ENCODE measurements around the gene SNAPC3. TPM values are rescaled to one million over a fixed set of nuclear protein-coding genes. Genes with fewer than 3 reads are reported as not detected.

SNAPC3 gene
- total RNA-seq, 1 donor from 2014 or later = 47.6 TPM

GRCh38 chr9:15389631-15390030, 33.0 kb upstream of the SNAPC3 start:
- no peak for DNase-seq (ENCODE audit: low spot score, unreplicated experiment)
- H3K4me1 Mint-ChIP-seq (ENCODE audit: low read depth) = peaks cover 8% of the 10 kb centered on the region
- no peaks in the 10 kb centered on the region for H3K36me3 Mint-ChIP-seq (ENCODE audit: insufficient read depth)
- no peak overlapping the region for H3K4me3 Mint-ChIP-seq (ENCODE audit: low read depth)
- H3K27me3 Mint-ChIP-seq = no peaks in the 10 kb centered on the region
- TF ChIP-seq, protein P1, sequence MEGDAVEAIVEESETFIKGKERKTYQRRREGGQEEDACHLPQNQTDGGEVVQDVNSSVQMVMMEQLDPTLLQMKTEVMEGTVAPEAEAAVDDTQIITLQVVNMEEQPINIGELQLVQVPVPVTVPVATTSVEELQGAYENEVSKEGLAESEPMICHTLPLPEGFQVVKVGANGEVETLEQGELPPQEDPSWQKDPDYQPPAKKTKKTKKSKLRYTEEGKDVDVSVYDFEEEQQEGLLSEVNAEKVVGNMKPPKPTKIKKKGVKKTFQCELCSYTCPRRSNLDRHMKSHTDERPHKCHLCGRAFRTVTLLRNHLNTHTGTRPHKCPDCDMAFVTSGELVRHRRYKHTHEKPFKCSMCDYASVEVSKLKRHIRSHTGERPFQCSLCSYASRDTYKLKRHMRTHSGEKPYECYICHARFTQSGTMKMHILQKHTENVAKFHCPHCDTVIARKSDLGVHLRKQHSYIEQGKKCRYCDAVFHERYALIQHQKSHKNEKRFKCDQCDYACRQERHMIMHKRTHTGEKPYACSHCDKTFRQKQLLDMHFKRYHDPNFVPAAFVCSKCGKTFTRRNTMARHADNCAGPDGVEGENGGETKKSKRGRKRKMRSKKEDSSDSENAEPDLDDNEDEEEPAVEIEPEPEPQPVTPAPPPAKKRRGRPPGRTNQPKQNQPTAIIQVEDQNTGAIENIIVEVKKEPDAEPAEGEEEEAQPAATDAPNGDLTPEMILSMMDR (IDR thresholded peaks at IDR 0.05; ENCODE audit: unreplicated experiment) = no peak
- H3K9me3 Mint-ChIP-seq (ENCODE audit: low read depth) = no peaks in the 10 kb centered on the region
- no peak overlapping the region for H3K27ac Mint-ChIP-seq

DNA sequence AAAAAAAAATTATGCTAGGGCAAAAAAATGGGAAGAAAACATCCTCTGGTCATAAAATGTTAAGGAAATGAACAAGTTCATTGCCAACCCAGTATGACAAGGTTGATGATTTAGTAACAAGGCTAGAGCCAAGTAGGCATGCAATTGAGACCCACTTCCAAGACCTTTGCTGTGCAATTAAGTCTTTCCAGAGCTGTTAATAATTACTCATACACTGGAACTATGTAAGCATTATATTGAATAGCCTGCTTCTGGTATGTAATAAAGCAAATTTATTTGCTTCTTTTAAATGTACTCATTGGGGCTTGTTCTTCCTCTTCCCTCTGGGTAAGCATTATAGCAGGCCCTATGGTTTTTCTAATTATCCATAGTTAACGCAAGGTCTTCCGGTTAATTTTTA, 32.5 kb upstream of the SNAPC3 start:
- DNase-seq (ENCODE audit: low spot score, unreplicated experiment) = no peak
- H3K4me1 Mint-ChIP-seq (ENCODE audit: low read depth) = peaks cover 8% of the 10 kb centered on the region
- TF ChIP-seq, protein P1 (IDR thresholded peaks at IDR 0.05; ENCODE audit: unreplicated experiment) = no peak
- H3K9me3 Mint-ChIP-seq (ENCODE audit: low read depth) = no peaks in the 10 kb centered on the region
- no peak overlapping the region for H3K4me3 Mint-ChIP-seq (ENCODE audit: low read depth)
- no peaks in the 10 kb centered on the region for H3K27me3 Mint-ChIP-seq
- H3K27ac Mint-ChIP-seq = no peak overlapping the region
- H3K36me3 Mint-ChIP-seq (ENCODE audit: insufficient read depth) = no peaks in the 10 kb centered on the region

GRCh38 chr9:15392363-15392762, 30.3 kb upstream of the SNAPC3 start:
- no peaks in the 10 kb centered on the region for H3K27me3 Mint-ChIP-seq
- TF ChIP-seq, protein P1 (IDR thresholded peaks at IDR 0.05; ENCODE audit: unreplicated experiment) = no peak
- H3K4me1 Mint-ChIP-seq (ENCODE audit: low read depth) = peaks cover 8% of the 10 kb centered on the region
- H3K36me3 Mint-ChIP-seq (ENCODE audit: insufficient read depth) = no peaks in the 10 kb centered on the region
- no peak overlapping the region for H3K27ac Mint-ChIP-seq
- no peak overlapping the region for H3K4me3 Mint-ChIP-seq (ENCODE audit: low read depth)
- no peaks in the 10 kb centered on the region for H3K9me3 Mint-ChIP-seq (ENCODE audit: low read depth)
- no peak for DNase-seq (ENCODE audit: low spot score, unreplicated experiment)

- TF ChIP-seq, protein P1 (IDR thresholded peaks at IDR 0.05; ENCODE audit: unreplicated experiment) = no peak
- no peak overlapping the region for H3K27ac Mint-ChIP-seq
- H3K4me1 Mint-ChIP-seq (ENCODE audit: low read depth) = no peaks in the 10 kb centered on the region
- H3K27me3 Mint-ChIP-seq = no peaks in the 10 kb centered on the region
- H3K9me3 Mint-ChIP-seq (ENCODE audit: low read depth) = peaks cover 8% of the 10 kb centered on the region
- H3K4me3 Mint-ChIP-seq (ENCODE audit: low read depth) = no peak overlapping the region
- no peak for DNase-seq (ENCODE audit: low spot score, unreplicated experiment)
- H3K36me3 Mint-ChIP-seq (ENCODE audit: insufficient read depth) = no peaks in the 10 kb centered on the region
Observed at GRCh38 chr9:15400281-15400941, 22.3 kb upstream of the SNAPC3 start.

GRCh38 chr9:15401266-15401665, 21.4 kb upstream of the SNAPC3 start:
- peaks cover 9% of the 10 kb centered on the region for H3K9me3 Mint-ChIP-seq (ENCODE audit: low read depth)
- H3K27me3 Mint-ChIP-seq = no peaks in the 10 kb centered on the region
- no peaks in the 10 kb centered on the region for H3K4me1 Mint-ChIP-seq (ENCODE audit: low read depth)
- no peak overlapping the region for H3K27ac Mint-ChIP-seq
- TF ChIP-seq, protein P1 (IDR thresholded peaks at IDR 0.05; ENCODE audit: unreplicated experiment) = no peak
- H3K36me3 Mint-ChIP-seq (ENCODE audit: insufficient read depth) = no peaks in the 10 kb centered on the region
- H3K4me3 Mint-ChIP-seq (ENCODE audit: low read depth) = no peak overlapping the region
- no peak for DNase-seq (ENCODE audit: low spot score, unreplicated experiment)

Data from progenitor cell of endocrine pancreas (in vitro differentiated cells).